Stimulated activated naive B cell treated with anti-CD40 and anti-IgM and Interleukin-4, amounts not matched to agents 10 μg/mL and 1 μg/mL and 100 μg/mL, for 72 hours (primary cell): Measurements from ENCODE around the gene ABTB1.
"Not testable (repeated sequence)": the region's sequence is repeated elsewhere in the genome, so short reads cannot be mapped to it uniquely, and the experiment has no call there.

Experiments
- ATAC-seq, 2 donors: fragments of 150-1000 bp; cut with Tn5 transposase; replicated peaks; 2 replicates each; pipeline ENCODE4 v1.10.0; 2021; ENCODE audit warnings: moderate library complexity in 1 of 2
- DNase-seq: peaks from one replicate; pipeline ENCODE4 v3.0.0; 2021
- H3K27ac Mint-ChIP-seq: one replicate; pipeline ENCODE4 v1.8.0; 2022; ENCODE audit warnings: mild to moderate bottlenecking, mixed read lengths
- H3K27me3 Mint-ChIP-seq, 2 donors: one replicate each; pipeline ENCODE4 v1.8.0; 2022; ENCODE audit warnings: mixed read lengths in 2 of 2
- H3K36me3 Mint-ChIP-seq, 2 donors: one replicate each; pipeline ENCODE4 v1.8.0; 2022; ENCODE audit warnings: mixed read lengths in 2 of 2, mild to moderate bottlenecking in 1 of 2
- H3K4me1 Mint-ChIP-seq, 2 donors: one replicate each; pipeline ENCODE4 v1.8.0; 2022; ENCODE audit warnings: mixed read lengths in 2 of 2, mild to moderate bottlenecking in 1 of 2
- H3K4me3 Mint-ChIP-seq, 2 donors: one replicate each; pipeline ENCODE4 v1.8.0; 2022; ENCODE audit warnings: mild to moderate bottlenecking in 2 of 2, mixed read lengths in 2 of 2, moderate library complexity in 1 of 2
- H3K9me3 Mint-ChIP-seq, 2 donors: one replicate each; pipeline ENCODE4 v1.8.0; 2022; ENCODE audit warnings: mixed read lengths in 2 of 2, mild to moderate bottlenecking in 1 of 2

ABTB1 gene

GRCh38 chr3:127640042-127640355, 32.8 kb upstream of the ABTB1 start:
- no peak overlapping the region for H3K27ac Mint-ChIP-seq
- no peaks in the 10 kb centered on the region for H3K9me3 Mint-ChIP-seq
- no peaks in the 10 kb centered on the region for H3K27me3 Mint-ChIP-seq
- H3K4me3 Mint-ChIP-seq = no peak overlapping the region
- no peaks in the 10 kb centered on the region for H3K36me3 Mint-ChIP-seq
- ATAC-seq = no peak
- DNase-seq = no peak
- H3K4me1 Mint-ChIP-seq = peaks cover 6 to 9% of the 10 kb centered on the region in 2 donors

DNA sequence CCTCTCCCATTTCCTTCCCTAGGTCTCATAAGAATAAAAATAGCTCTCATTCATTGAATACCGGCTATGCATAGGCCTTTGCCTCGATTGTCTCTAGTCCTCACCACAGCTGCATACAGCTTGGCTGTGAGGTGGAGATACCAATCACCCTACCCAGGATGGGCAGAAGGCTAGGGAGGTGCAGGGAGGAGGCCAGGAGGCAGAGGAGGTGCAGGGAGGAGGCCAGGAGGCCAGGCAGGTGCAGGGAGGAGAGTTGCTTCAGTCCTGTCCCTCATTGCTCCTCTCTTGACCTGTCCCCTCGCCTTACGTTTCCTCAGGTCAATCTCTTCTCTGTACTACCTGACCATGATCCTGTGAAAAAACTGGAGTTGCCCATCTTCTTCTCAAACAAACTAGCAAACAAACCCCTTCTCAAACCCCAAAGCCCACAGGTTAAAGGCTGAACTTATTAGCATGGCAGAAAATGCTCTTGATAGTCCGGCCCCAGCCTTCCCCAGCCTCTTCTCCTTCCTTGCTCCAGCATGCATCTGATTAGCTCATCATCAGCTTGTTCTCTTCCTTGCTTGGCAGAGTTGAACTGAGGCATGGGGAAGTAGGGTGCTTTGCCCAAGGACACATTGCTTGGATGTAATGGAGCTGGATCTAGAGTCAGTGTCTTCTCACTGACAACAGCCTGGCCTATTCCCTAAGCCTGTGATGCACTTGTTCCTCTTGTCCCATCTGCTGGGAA, 27.9 kb upstream of the ABTB1 start:
- Mint-ChIP-seq H3K4me1 (peaks cover 6 to 9% of the 10 kb centered on the region in 2 donors), H3K9me3 (no peaks in the 10 kb centered on the region), H3K4me3 (no peak overlapping the region), H3K36me3 (no peaks in the 10 kb centered on the region), H3K27me3 (no peaks in the 10 kb centered on the region), H3K27ac (no peak overlapping the region)
- ATAC-seq (no peak), DNase-seq (no peak)

GRCh38 chr3:127645371-127646015, 27.3 kb upstream of the ABTB1 start:
- DNase-seq (no peak), ATAC-seq (no peak)
- no peak overlapping the region for H3K27ac Mint-ChIP-seq
- H3K9me3 Mint-ChIP-seq = no peaks in the 10 kb centered on the region
- H3K4me1 Mint-ChIP-seq = peaks cover 6 to 9% of the 10 kb centered on the region in 2 donors
- no peaks in the 10 kb centered on the region for H3K27me3 Mint-ChIP-seq
- H3K4me3 Mint-ChIP-seq = no peak overlapping the region
- no peaks in the 10 kb centered on the region for H3K36me3 Mint-ChIP-seq

DNA sequence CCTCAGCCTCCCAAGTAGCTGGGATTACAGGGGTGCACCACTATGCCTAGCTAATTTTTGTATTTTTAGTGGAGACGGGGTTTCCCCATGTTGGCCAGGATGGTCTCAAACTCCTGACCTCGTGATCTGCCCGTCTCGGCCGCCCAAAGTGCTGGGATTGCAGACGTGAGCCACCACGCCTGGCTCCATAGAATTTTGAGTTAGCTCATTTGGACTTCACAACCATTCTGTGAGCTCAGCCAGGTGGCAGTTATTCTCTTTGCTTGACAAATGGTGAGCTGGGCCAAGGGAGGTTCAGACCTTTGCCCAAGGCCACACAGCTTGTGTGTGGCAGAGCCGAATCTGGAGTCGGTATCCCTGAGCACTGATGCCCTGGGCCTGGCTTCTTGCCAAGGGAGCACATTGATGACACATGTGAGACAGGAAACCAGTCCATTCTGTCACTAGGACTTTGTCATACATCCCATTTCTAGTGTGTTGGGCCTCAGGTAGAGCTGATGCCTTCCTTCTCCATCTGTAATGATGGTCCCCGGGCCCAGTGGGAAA, 26.2 kb upstream of the ABTB1 start:
- no peaks in the 10 kb centered on the region for H3K36me3 Mint-ChIP-seq
- no peaks in the 10 kb centered on the region for H3K27me3 Mint-ChIP-seq
- no peak overlapping the region for H3K4me3 Mint-ChIP-seq
- ATAC-seq (no peak), DNase-seq (no peak)
- H3K27ac Mint-ChIP-seq = no peak overlapping the region
- no peaks in the 10 kb centered on the region for H3K9me3 Mint-ChIP-seq
- peaks cover 6 to 9% of the 10 kb centered on the region in 2 donors for H3K4me1 Mint-ChIP-seq

DNA sequence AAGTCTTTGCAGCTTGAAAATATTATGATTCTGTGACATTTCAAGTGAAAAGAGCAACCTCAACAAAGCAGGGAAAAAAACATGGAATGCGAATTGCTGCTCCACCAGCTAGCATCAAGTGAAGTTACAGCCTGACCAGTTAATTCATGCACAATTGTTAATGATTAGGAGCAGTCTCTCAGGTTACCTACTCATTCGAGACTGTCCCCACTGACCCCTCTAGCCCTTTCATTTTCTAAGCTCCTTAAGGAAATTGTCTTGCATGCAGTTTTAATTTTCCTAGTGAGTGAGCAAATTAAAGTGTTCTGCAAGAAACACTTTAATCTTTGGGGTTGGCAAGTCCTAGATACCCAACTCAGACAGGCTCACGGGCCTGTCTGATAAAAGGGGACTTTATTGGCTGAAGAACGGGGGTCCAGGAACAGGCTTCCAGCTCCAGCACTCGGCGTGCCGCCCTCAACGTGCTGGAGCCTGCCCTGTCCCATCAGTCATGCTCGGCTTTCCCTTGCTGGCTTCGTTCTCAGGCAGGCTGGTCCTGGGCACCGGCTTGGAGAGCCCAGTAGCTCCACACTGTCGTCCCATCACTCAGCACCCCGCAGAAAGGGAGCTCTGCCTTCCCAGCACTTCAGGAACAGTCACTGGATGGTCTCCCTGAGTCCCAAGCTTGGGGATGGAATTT, 25.4 kb upstream of the ABTB1 start:
- Mint-ChIP-seq H3K36me3 (no peaks in the 10 kb centered on the region), H3K4me1 (peaks cover 6 to 9% of the 10 kb centered on the region in 2 donors), H3K4me3 (no peak overlapping the region), H3K27ac (no peak overlapping the region), H3K27me3 (no peaks in the 10 kb centered on the region), H3K9me3 (no peaks in the 10 kb centered on the region)
- no peak for DNase-seq
- ATAC-seq = no peak

GRCh38 chr3:127647845-127648204, 24.9 kb upstream of the ABTB1 start:
- no peak for DNase-seq
- Mint-ChIP-seq H3K4me1 (peaks cover 7 to 9% of the 10 kb centered on the region in 2 donors), H3K27ac (no peak overlapping the region), H3K36me3 (no peaks in the 10 kb centered on the region), H3K9me3 (no peaks in the 10 kb centered on the region), H3K27me3 (no peaks in the 10 kb centered on the region), H3K4me3 (no peak overlapping the region)
- ATAC-seq = no peak

DNA sequence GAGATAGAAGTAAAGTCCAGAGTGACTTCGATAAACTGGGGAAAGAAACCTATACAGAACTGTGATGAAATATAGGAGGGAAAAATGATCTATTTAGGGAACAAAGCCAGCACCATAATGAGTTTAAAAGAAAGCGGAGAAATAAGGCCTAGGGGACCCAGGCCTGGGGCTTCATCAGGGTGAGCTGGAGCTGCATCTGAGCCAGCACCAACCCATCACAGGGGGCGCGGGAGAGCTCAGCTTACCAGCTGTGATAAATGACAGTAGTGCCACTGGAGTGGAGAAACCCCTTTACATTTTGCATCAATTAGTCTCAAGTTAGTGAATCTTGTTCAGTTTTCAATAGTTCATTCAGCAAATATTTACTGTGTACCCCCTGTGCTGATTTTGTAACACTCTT, 22.5 kb upstream of the ABTB1 start:
- Mint-ChIP-seq H3K4me3 (no peak overlapping the region), H3K9me3 (no peaks in the 10 kb centered on the region), H3K27me3 (no peaks in the 10 kb centered on the region), H3K4me1 (peaks cover 0 to 5% of the 10 kb centered on the region in 2 donors), H3K36me3 (no peaks in the 10 kb centered on the region), H3K27ac (no peak overlapping the region)
- ATAC-seq (no peak), DNase-seq (no peak)

- Mint-ChIP-seq H3K36me3 (no peaks in the 10 kb centered on the region), H3K27ac (no peak overlapping the region), H3K4me1 (peaks cover 0 to 5% of the 10 kb centered on the region in 2 donors), H3K9me3 (no peaks in the 10 kb centered on the region), H3K4me3 (no peak overlapping the region), H3K27me3 (no peaks in the 10 kb centered on the region)
- ATAC-seq (no peak), DNase-seq (no peak)
These were observed 21.1 kb upstream of the ABTB1 start for GRCh38 chr3:127651516-127652172.

DNA sequence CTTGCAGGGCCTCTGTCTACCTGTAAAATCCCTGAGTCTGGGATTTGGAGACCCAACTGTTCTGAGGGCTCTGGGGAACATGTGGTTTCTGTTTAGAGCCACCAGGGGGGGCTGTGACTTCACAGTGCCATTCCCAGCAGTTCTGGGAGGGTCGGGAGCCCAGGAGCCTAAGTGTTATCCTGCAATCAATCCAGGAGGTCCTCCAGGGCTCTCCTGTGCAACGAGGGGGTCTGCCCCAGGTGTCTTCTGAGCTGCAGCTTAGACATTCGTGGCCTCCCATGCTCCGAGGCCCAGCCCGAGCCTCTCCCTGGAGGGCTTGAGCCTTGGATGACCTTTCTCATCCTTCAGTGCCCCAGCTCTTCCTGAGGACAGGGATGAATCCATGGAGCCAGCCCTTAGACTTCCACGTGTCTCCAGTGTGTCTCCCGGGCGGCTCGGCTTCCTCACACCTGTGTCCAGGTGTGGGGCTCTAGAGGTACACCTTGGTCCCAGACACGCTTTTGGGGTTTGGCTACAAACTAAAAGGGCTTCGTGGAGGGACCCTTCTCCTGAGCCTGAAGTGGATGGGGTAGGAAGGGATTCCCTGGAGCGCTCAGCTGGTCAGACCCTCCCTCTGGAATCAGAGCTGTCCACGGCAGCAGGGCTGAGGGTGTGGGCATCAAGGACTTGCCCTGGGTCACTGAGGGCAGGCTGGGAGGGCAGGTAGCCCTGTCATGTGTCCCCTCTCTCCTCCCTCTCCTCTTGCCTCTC, 20.3 kb upstream of the ABTB1 start:
- DNase-seq (peak; percentile 12), ATAC-seq (peak; percentile 69 to 88)
- H3K27ac Mint-ChIP-seq = peak overlapping the region; percentile 56
- H3K27me3 Mint-ChIP-seq = no peaks in the 10 kb centered on the region
- H3K9me3 Mint-ChIP-seq = no peaks in the 10 kb centered on the region
- peaks cover 0 to 5% of the 10 kb centered on the region in 2 donors for H3K4me1 Mint-ChIP-seq
- no peaks in the 10 kb centered on the region for H3K36me3 Mint-ChIP-seq
- no peak overlapping the region for H3K4me3 Mint-ChIP-seq

GRCh38 chr3:127654374-127654773, 18.4 kb upstream of the ABTB1 start:
- no peaks in the 10 kb centered on the region for H3K27me3 Mint-ChIP-seq
- no peak for DNase-seq
- no peaks in the 10 kb centered on the region for H3K9me3 Mint-ChIP-seq
- no peak overlapping the region for H3K4me3 Mint-ChIP-seq
- H3K4me1 Mint-ChIP-seq = peaks cover 0 to 5% of the 10 kb centered on the region in 2 donors
- no peak overlapping the region for H3K27ac Mint-ChIP-seq
- no peak for ATAC-seq
- H3K36me3 Mint-ChIP-seq = no peaks in the 10 kb centered on the region

DNA sequence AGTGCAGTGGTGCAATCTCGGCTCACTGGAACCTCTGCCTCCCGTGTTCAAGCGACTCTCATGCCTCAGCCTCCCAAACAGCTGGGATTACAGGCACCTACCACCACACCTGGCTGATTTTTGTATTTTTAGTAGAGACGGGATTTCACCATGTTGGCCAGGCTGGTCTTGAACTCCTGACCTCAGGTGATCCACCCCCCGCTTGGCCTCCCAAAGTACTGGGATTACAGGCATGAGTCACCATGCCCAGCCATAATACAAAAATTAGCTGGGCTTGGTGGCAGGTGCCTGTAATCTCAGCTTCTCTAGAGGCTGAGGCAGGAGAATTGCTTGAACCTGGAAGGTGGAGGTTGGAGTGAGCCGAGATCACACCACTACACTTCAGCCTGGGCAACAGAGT, 17.8 kb upstream of the ABTB1 start:
- not testable (repeated sequence) for DNase-seq, H3K36me3 Mint-ChIP-seq, H3K9me3 Mint-ChIP-seq, ATAC-seq, H3K27me3 Mint-ChIP-seq, H3K4me3 Mint-ChIP-seq, H3K4me1 Mint-ChIP-seq, H3K27ac Mint-ChIP-seq

DNA sequence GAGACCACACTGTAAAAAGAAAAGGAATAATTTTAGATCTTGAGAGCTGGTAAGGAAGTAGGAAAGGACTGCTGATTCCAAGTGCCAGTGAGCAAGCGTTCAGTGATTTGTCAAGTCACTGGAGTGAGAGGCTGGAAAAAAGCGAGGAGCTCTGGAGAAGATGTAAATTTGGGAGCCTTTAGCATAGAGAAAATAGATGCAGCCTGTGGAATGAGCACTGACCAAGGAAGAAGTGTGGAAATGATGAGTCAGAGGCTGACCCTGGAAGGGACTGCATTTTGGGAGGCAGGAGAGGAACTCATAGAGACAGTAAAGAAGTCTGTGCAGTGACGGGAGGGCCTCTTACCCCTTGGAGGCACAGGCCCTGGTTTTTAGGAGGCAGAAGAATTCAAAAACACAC, 17.1 kb upstream of the ABTB1 start:
- peaks cover 0 to 5% of the 10 kb centered on the region in 2 donors for H3K4me1 Mint-ChIP-seq
- H3K27ac Mint-ChIP-seq = peak overlapping the region; percentile 38
- H3K27me3 Mint-ChIP-seq = peaks cover 0 to 4% of the 10 kb centered on the region in 2 donors
- H3K36me3 Mint-ChIP-seq = peaks cover 0 to 1% of the 10 kb centered on the region in 2 donors
- DNase-seq (no peak), ATAC-seq (no peak)
- H3K9me3 Mint-ChIP-seq = no peaks in the 10 kb centered on the region
- H3K4me3 Mint-ChIP-seq = no peak overlapping the region

GRCh38 chr3:127656906-127657305, 15.8 kb upstream of the ABTB1 start:
- Mint-ChIP-seq H3K27me3 (peaks cover 0 to 4% of the 10 kb centered on the region in 2 donors), H3K36me3 (peaks cover 0 to 1% of the 10 kb centered on the region in 2 donors)

DNA sequence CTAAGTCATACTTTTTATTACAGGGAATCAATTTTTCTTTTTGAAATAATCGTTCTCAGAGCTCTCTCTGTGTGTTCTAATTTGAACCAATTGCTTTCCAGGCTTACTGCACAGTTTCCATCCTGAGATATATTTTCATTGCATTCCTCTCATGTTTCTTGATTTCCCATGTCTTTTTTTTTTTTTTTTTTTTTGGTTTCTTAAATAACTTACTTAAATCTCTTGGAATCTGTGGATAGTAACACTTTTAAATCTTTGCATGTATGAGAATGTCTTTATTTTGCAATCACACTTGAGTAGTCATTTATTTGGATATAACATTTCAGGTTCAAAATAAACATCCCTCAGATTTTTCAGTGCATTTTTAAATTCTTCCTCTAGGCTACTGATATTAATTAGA, 14.5 kb upstream of the ABTB1 start:
- H3K27me3 Mint-ChIP-seq = peaks cover 0 to 4% of the 10 kb centered on the region in 2 donors
- no peak for DNase-seq
- no peaks in the 10 kb centered on the region for H3K4me1 Mint-ChIP-seq
- peaks cover 0 to 1% of the 10 kb centered on the region in 2 donors for H3K36me3 Mint-ChIP-seq
- no peak overlapping the region for H3K27ac Mint-ChIP-seq
- H3K4me3 Mint-ChIP-seq = no peak overlapping the region
- no peaks in the 10 kb centered on the region for H3K9me3 Mint-ChIP-seq
- no peak for ATAC-seq

More at GRCh38 chr3:127656906-127657305, 15.8 kb upstream of the ABTB1 start:
- no peak for ATAC-seq
- no peak for DNase-seq
- H3K4me3 Mint-ChIP-seq = no peak overlapping the region
- peaks cover 0 to 5% of the 10 kb centered on the region in 2 donors for H3K4me1 Mint-ChIP-seq
- H3K27ac Mint-ChIP-seq = no peak overlapping the region
- H3K9me3 Mint-ChIP-seq = no peaks in the 10 kb centered on the region
